IPS-NIHi7 (cell line): ENCODE data around the gene PIEZO1.
"Not testable (repeated sequence)": the region's sequence is repeated elsewhere in the genome, so short reads cannot be mapped to it uniquely, and the experiment has no call there.

ENCODE experiments used
- DNase-seq: peaks from one replicate; pipeline ENCODE4 v3.0.0; 2012; ENCODE audit warnings: mixed read lengths; ENCODE audit errors: extremely low spot score

PIEZO1 gene

GRCh38 chr16:88783391-88784073 is 1.5 kb downstream of the PIEZO1 start:
- no peak for DNase-seq

- no peak for DNase-seq
These were observed 2.3 kb downstream of the PIEZO1 start for GRCh38 chr16:88782454-88783390.

- DNase-seq: no peak
These were observed 3.6 kb downstream of the PIEZO1 start for GRCh38 chr16:88781140-88782077.

- DNase-seq: no peak
These were observed 4.6 kb downstream of the PIEZO1 start for GRCh38 chr16:88780142-88781062.

- DNase-seq: no peak
These were observed 5.4 kb downstream of the PIEZO1 start for GRCh38 chr16:88779406-88780141.

- no peak for DNase-seq
These were observed 6.4 kb downstream of the PIEZO1 start for GRCh38 chr16:88778541-88779065.

GRCh38 chr16:88778271-88778525 is 6.8 kb downstream of the PIEZO1 start:
- no peak for DNase-seq

GRCh38 chr16:88777471-88778270 is 7.3 kb downstream of the PIEZO1 start:
- no peak for DNase-seq

- no peak for DNase-seq
These were observed 9.2 kb downstream of the PIEZO1 start for GRCh38 chr16:88775825-88776224.

GRCh38 chr16:88774544-88775393 is 10.3 kb downstream of the PIEZO1 start:
- DNase-seq: no peak

GRCh38 chr16:88773812-88774291 is 11.2 kb downstream of the PIEZO1 start:
- DNase-seq: no peak

GRCh38 chr16:88772871-88773811 is 11.9 kb downstream of the PIEZO1 start:
- no peak for DNase-seq

GRCh38 chr16:88771781-88772180 is 13.2 kb downstream of the PIEZO1 start:
- not testable (repeated sequence) for DNase-seq

GRCh38 chr16:88771294-88771772 is 13.7 kb downstream of the PIEZO1 start:
- no peak for DNase-seq

- DNase-seq: peak; percentile 78
These were observed 14.3 kb downstream of the PIEZO1 start for GRCh38 chr16:88770461-88771293.
